Brain microvascular endothelial cell (primary cell): ENCODE data around the gene CBX5.
"Not testable (repeated sequence)": the region's sequence is repeated elsewhere in the genome, so short reads cannot be mapped to it uniquely, and the experiment has no call there.

Experiments used
- DNase-seq: peaks from one replicate; pipeline ENCODE4 v3.0.0-alpha.2; 2020
- H3K27ac ChIP-seq: fragments of 250-450 bp; sonication (Bioruptor Pico); 2 replicates; pipeline ENCODE4 v1.5.1; 2020; ENCODE audit warnings: mild to moderate bottlenecking, moderate library complexity
- H3K27me3 ChIP-seq: fragments of 250-450 bp; sonication (Bioruptor Pico); replicated peaks from 2 replicates; pipeline ENCODE4 v1.5.1; 2020; ENCODE audit warnings: mild to moderate bottlenecking
- H3K36me3 ChIP-seq: fragments of 250-450 bp; sonication (Bioruptor Pico); replicated peaks from 2 replicates; pipeline ENCODE4 v1.5.1; 2020; ENCODE audit warnings: mild to moderate bottlenecking
- H3K4me3 ChIP-seq: 2 replicates; pipeline ENCODE4 v1.5.1; 2011; ENCODE audit warnings: low read depth, mild to moderate bottlenecking, control low read depth, low read length, moderate library complexity
- CTCF ChIP-seq: IDR thresholded peaks from 2 replicates; pipeline ENCODE4 v1.5.1; 2011; ENCODE audit warnings: low read depth, mild to moderate bottlenecking, moderate library complexity, low read length, control low read depth, inconsistent platforms; ENCODE audit errors: missing control alignments
- in situ Hi-C: cut with HindIII; loops from 2 replicates; pipeline ENCODE4 v1.10.0; 2017; ENCODE audit warnings: low sequenced_read_pairs, low pct_ligation_motif_present

The CBX5 gene

DNA sequence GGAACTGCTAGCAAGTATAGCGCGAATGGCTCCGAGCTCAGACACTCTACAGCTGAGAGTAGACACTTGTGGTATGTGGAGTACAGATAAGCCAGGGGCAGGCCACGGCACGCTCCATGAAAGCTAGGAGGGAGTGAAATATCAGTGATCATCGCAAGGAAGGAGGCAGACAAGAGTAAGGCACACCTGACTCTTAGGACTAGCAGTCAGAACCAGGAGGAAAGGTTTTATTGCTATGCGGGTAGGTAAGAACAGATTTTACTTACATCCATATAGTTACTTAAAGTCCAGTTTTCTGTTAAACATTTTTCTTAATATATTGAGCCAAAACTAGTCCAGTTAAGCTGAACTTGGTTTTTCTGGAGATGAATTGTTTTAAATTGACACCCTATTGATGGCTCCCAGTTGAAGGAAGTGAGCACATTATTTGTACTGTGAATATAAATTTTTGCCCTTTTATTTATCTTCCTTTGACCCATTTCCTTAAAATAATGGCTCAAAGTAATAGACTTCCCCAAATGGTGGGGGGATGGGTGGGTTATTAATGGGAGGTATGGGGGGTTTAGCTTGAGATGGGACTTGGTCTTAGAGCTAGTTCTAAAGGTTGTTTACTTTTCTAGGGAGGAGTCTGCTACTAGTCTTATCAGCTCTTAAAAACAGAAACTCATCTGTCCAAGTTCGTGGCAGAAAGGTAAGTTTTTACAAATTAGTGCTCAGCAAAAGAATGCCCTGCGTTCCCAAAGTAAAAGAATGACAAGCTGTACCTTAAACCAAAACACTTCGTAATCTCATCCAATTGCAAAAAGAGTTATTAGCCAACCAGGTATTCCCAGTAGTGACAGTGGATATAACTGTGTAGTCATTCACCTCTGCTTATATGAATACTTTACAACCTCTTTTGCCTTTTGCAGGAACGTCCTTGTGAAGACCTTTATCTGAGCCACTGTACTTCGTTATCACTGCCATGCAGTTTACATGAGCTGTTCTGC is 6.4 kb upstream of the CBX5 start:
- Histone ChIP-seq H3K27me3 (no peaks in the 10 kb centered on the region), H3K4me3 (no peak overlapping the region), H3K27ac (no peak overlapping the region), H3K36me3 (peaks cover 59% of the 10 kb centered on the region)
- no peak for TF ChIP-seq CTCF
- in situ Hi-C loops = no loop called here
- no peak for DNase-seq

GRCh38 chr12:54285150-54286041 is 5.5 kb upstream of the CBX5 start:
- H3K27ac ChIP-seq = no peak overlapping the region

GRCh38 chr12:54284070-54284780 is 4.3 kb upstream of the CBX5 start:
- H3K4me3 ChIP-seq = peak overlapping the region; percentile 73
- in situ Hi-C loops, DNase-seq, H3K27me3 ChIP-seq, H3K27ac ChIP-seq: not testable (repeated sequence)
- H3K36me3 ChIP-seq = peaks cover 64% of the 10 kb centered on the region

More at GRCh38 chr12:54285150-54286041, 5.5 kb upstream of the CBX5 start:
- peak overlapping the region; percentile 22 for H3K4me3 ChIP-seq
- DNase-seq = no peak
- peak; percentile 29 for TF ChIP-seq CTCF
- no peaks in the 10 kb centered on the region for H3K27me3 ChIP-seq
- peaks cover 64% of the 10 kb centered on the region for H3K36me3 ChIP-seq
- in situ Hi-C loops = no loop called here

DNA sequence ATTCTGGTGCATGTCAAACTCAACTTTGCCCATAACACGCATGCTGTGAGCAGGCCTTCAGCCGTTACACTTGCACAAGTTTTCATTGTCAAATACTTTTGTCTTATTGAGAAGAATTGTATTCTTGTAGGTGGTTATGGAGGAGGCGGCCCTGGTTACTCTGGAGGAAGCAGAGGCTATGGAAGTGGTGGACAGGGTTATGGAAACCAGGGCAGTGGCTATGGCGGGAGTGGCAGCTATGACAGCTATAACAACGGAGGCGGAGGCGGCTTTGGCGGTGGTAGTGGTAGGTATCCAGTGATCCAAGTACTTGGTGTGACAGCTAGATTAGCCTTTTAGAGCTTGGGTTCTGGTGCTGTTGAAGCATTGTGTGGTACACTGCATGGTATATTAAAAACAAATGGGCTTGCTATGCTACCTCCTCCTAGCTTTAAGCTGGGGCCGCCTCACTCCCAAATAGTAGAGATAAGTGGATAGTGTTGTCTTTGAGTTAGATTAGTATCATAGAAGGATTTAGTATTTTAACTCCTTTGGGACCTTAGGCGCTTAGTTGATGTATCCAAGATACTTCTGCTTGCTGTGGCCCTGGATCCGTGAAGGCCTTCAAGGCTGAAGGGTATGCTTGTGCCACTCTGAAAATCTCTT is 3.1 kb upstream of the CBX5 start:
- DNase-seq = no peak
- Histone ChIP-seq H3K27me3 (no peaks in the 10 kb centered on the region), H3K27ac (no peak overlapping the region), H3K36me3 (peaks cover 64% of the 10 kb centered on the region), H3K4me3 (peak overlapping the region; percentile 73)
- no peak for TF ChIP-seq CTCF
- in situ Hi-C loops = no loop called here

DNA sequence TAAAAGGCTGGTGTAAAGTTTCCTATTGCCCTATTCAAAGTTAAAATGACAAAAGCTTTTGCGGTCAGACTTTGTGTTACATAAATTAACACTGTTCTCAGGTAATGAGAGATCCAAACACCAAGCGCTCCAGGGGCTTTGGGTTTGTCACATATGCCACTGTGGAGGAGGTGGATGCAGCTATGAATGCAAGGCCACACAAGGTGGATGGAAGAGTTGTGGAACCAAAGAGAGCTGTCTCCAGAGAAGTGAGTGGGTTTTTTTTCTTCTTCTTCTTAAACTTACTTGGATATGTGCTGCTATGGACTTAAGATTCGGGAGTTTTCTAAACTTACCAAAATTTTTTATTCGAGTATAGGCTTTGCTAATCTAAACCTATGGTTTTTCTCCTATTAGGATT is 1.8 kb upstream of the CBX5 start:
- Histone ChIP-seq H3K4me3 (peak overlapping the region; percentile 73), H3K27ac (peak overlapping the region; percentile 98), H3K36me3 (peaks cover 52% of the 10 kb centered on the region)
- H3K27me3 ChIP-seq, in situ Hi-C loops, DNase-seq: not testable (repeated sequence)

- DNase-seq, in situ Hi-C loops, H3K27me3 ChIP-seq: not testable (repeated sequence)
- Histone ChIP-seq H3K27ac (peak overlapping the region; percentile 98), H3K4me3 (peak overlapping the region; percentile 73), H3K36me3 (peaks cover 48% of the 10 kb centered on the region)
Measured at GRCh38 chr12:54281261-54281638, 1.3 kb upstream of the CBX5 start.
